Measurements from ENCODE around the gene WIPF1.

Gene WIPF1

GRCh38 chr2:174585657-174586252, 11.8 kb downstream of the WIPF1 start:
- no peak overlapping the region for H3K27ac ChIP-seq
- POLR2A ChIA-PET (ENCODE audit: low non-redundant PET), result no interaction called here
- DNase-seq (ENCODE audit: low spot score), result no peak
- no peak for TF ChIP-seq CTCF (conservative IDR thresholded peaks at IDR 0.05; ENCODE audit: low read depth)
- CTCF ChIA-PET, result no interaction called here

- DNase-seq (ENCODE audit: low spot score), result no peak
- no peak for TF ChIP-seq CTCF (conservative IDR thresholded peaks at IDR 0.05; ENCODE audit: low read depth)
- ChIA-PET CTCF (no interaction called here), POLR2A (ENCODE audit: low non-redundant PET) (no interaction called here)
- H3K27ac ChIP-seq, result no peak overlapping the region
These were observed 12.5 kb downstream of the WIPF1 start for GRCh38 chr2:174585146-174585545.

GRCh38 chr2:174581491-174581890, 16.1 kb downstream of the WIPF1 start:
- H3K27ac ChIP-seq, result no peak overlapping the region
- TF ChIP-seq CTCF (conservative IDR thresholded peaks at IDR 0.05; ENCODE audit: low read depth), result no peak
- ChIA-PET POLR2A (ENCODE audit: low non-redundant PET) (no interaction called here), CTCF (no interaction called here)
- no peak for DNase-seq (ENCODE audit: low spot score)

GRCh38 chr2:174580951-174581350, 16.7 kb downstream of the WIPF1 start:
- H3K27ac ChIP-seq, result no peak overlapping the region
- ChIA-PET CTCF (no interaction called here), POLR2A (ENCODE audit: low non-redundant PET) (no interaction called here)
- DNase-seq (ENCODE audit: low spot score), result no peak
- TF ChIP-seq CTCF (conservative IDR thresholded peaks at IDR 0.05; ENCODE audit: low read depth), result no peak

GRCh38 chr2:174577967-174578589, 19.5 kb downstream of the WIPF1 start:
- peak; percentile 60 for TF ChIP-seq CTCF (conservative IDR thresholded peaks at IDR 0.05; ENCODE audit: low read depth)
- ChIA-PET CTCF (interaction anchor here (0.6 to 1.1 kb wide), 6 partner anchors 14 to 947 kb away, joined by 3 to 6 read pairs (median 3); no protein-coding TSS in a partner anchor), POLR2A (ENCODE audit: low non-redundant PET) (no interaction called here)
- peak; percentile 9 for DNase-seq (ENCODE audit: low spot score)
- H3K27ac ChIP-seq, result no peak overlapping the region

GRCh38 chr2:174575124-174575776, 22.4 kb downstream of the WIPF1 start:
- ChIA-PET POLR2A (ENCODE audit: low non-redundant PET) (no interaction called here), CTCF (interaction anchor here (0.6 kb wide), 3 partner anchors 12 to 122 kb away, joined by 3 to 4 read pairs (median 4); no protein-coding TSS in a partner anchor)
- DNase-seq (ENCODE audit: low spot score), result no peak
- TF ChIP-seq CTCF (conservative IDR thresholded peaks at IDR 0.05; ENCODE audit: low read depth), result no peak
- H3K27ac ChIP-seq, result peak overlapping the region; percentile 74
